ENCODE measurements around the gene STPG4.

DNA sequence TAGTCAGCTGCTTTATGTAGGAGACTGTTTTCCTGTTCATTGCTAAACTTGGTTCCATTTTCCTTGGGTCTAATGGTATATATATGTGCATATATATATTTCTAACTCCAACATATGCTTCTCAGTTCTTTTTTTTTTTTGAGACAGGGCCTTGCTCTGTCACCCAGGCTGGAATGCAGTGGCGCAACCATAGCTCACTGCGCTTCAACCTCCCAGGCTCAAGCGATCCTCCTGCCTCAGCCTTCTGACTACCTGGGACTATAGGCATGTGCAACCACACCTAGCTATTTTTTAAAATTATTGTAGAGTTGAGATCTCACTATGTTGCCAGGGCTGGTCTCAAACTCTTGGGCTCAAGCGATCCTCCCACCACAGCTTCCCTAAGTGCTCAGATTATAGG is 22.1 kb downstream of the STPG4 start:
- TF ChIP-seq, protein P1, sequence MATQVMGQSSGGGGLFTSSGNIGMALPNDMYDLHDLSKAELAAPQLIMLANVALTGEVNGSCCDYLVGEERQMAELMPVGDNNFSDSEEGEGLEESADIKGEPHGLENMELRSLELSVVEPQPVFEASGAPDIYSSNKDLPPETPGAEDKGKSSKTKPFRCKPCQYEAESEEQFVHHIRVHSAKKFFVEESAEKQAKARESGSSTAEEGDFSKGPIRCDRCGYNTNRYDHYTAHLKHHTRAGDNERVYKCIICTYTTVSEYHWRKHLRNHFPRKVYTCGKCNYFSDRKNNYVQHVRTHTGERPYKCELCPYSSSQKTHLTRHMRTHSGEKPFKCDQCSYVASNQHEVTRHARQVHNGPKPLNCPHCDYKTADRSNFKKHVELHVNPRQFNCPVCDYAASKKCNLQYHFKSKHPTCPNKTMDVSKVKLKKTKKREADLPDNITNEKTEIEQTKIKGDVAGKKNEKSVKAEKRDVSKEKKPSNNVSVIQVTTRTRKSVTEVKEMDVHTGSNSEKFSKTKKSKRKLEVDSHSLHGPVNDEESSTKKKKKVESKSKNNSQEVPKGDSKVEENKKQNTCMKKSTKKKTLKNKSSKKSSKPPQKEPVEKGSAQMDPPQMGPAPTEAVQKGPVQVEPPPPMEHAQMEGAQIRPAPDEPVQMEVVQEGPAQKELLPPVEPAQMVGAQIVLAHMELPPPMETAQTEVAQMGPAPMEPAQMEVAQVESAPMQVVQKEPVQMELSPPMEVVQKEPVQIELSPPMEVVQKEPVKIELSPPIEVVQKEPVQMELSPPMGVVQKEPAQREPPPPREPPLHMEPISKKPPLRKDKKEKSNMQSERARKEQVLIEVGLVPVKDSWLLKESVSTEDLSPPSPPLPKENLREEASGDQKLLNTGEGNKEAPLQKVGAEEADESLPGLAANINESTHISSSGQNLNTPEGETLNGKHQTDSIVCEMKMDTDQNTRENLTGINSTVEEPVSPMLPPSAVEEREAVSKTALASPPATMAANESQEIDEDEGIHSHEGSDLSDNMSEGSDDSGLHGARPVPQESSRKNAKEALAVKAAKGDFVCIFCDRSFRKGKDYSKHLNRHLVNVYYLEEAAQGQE (IDR thresholded peaks at IDR 0.05; ENCODE audit: low read depth, low read length), result no peak
- TF ChIP-seq CTCF (IDR thresholded peaks at IDR 0.05) (no peak), RXRA (IDR thresholded peaks at IDR 0.05; ENCODE audit: borderline replicate concordance, low read depth) (no peak)

Measured in SK-N-SH (cell line).